ENCODE results near the gene VKORC1.

VKORC1 gene

GRCh38 chr16:31081428-31082351 lies 12.9 kb downstream of the VKORC1 start:
- no peak for DNase-seq

- DNase-seq, result no peak
Measured at GRCh38 chr16:31080756-31081419, 13.7 kb downstream of the VKORC1 start.

- DNase-seq, result no peak
Measured at GRCh38 chr16:31080035-31080629, 14.5 kb downstream of the VKORC1 start.

GRCh38 chr16:31079342-31079944 lies 15.2 kb downstream of the VKORC1 start:
- no peak for DNase-seq

GRCh38 chr16:31078597-31079341 lies 15.8 kb downstream of the VKORC1 start:
- no peak for DNase-seq

- DNase-seq, result no peak
Measured at GRCh38 chr16:31077592-31078396, 16.8 kb downstream of the VKORC1 start.

GRCh38 chr16:31077024-31077423 lies 17.6 kb downstream of the VKORC1 start:
- no peak for DNase-seq

GRCh38 chr16:31076319-31076718 lies 18.3 kb downstream of the VKORC1 start:
- DNase-seq, result no peak

- DNase-seq, result no peak
Measured at GRCh38 chr16:31074814-31075183, 19.8 kb downstream of the VKORC1 start.

- DNase-seq, result peak; percentile 100
Measured at GRCh38 chr16:31073970-31074813, 20.4 kb downstream of the VKORC1 start, which contains the start of the genes ZNF646 and ZNF668. TSS of gene ZNF646 (plus strand) at chr16:31074422. CDS start at chr16:31076325, 1,903 bp downstream. TSS of gene ZNF668 (minus strand) at chr16:31074240. CDS start at chr16:31064459, 9,781 bp downstream.

- peak; percentile 85 for DNase-seq
Measured at GRCh38 chr16:31073142-31073969, 21.2 kb downstream of the VKORC1 start.

- DNase-seq, result no peak
Measured at GRCh38 chr16:31072540-31073141, 22.0 kb downstream of the VKORC1 start.

- no peak for DNase-seq
Measured at GRCh38 chr16:31071861-31072260, 22.7 kb downstream of the VKORC1 start.

- DNase-seq, result no peak
Measured at GRCh38 chr16:31067342-31067741, 27.3 kb downstream of the VKORC1 start.

GRCh38 chr16:31064882-31065461 lies 29.6 kb downstream of the VKORC1 start:
- no peak for DNase-seq

GRCh38 chr16:31063843-31064611 lies 30.6 kb downstream of the VKORC1 start:
- no peak for DNase-seq

GRCh38 chr16:31063495-31063842 lies 31.1 kb downstream of the VKORC1 start:
- no peak for DNase-seq

- no peak for DNase-seq
Measured at GRCh38 chr16:31061813-31062440, 32.7 kb downstream of the VKORC1 start.

All from NCI-H1092 treated with DMSO at 0.1 percent for 48 hours (cell line).